Measurements from ENCODE around the gene DAND5.

DNA sequence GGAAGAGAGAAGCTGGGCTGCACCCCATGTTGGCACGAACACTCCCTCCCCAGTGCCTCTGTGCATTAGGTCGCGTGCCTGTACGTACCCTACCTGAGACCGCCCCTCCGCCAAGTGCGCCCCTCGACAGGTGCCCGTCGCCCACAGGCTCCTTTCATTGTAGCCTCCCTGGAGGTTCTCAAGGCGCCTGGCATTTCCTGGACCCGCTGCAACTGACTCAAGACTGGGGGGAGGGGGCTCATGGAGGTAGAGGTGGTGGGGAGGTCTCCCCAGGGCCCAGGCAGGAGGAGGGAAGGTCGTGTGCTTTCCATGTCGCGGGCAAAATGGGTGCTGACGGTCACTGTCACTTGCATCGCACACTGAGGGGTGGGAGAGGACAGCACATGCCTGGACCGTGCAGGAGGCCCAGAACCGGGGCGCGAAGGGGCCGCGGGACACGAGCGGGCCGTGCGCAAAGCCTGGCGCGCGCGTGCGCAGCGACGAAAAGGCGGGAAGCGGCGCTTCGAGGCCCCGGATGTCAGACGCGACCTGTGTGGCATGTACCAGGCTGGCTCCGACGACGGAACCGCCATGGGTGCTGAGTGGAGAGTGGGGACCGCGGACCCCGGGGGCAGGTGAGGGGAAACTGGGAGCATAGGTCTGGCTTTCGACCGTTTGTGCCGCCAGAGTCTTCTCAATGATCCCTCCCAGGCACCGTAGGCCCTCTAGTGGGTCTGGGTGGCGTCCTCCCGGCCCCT, 42.4 kb downstream of the DAND5 start:
- TF ChIP-seq, protein P1, sequence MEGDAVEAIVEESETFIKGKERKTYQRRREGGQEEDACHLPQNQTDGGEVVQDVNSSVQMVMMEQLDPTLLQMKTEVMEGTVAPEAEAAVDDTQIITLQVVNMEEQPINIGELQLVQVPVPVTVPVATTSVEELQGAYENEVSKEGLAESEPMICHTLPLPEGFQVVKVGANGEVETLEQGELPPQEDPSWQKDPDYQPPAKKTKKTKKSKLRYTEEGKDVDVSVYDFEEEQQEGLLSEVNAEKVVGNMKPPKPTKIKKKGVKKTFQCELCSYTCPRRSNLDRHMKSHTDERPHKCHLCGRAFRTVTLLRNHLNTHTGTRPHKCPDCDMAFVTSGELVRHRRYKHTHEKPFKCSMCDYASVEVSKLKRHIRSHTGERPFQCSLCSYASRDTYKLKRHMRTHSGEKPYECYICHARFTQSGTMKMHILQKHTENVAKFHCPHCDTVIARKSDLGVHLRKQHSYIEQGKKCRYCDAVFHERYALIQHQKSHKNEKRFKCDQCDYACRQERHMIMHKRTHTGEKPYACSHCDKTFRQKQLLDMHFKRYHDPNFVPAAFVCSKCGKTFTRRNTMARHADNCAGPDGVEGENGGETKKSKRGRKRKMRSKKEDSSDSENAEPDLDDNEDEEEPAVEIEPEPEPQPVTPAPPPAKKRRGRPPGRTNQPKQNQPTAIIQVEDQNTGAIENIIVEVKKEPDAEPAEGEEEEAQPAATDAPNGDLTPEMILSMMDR (conservative IDR thresholded peaks at IDR 0.05; ENCODE audit: low read depth, low read length) = no peak
- TF ChIP-seq EZH2 (IDR thresholded peaks at IDR 0.05; ENCODE audit: borderline replicate concordance, low read depth, low read length, poor library complexity, severe bottlenecking) = no peak

Measured in A673 (cell line).